LHCN-M2 (cell line): ENCODE results near the gene ENAH. TPM values are rescaled to one million over a fixed set of nuclear protein-coding genes. Genes with fewer than 3 reads are reported as not detected.

ENCODE experiments used
- DNase-seq: peaks from one replicate; pipeline ENCODE4 v3.0.0-alpha.2; 2012; ENCODE audit warnings: low read depth
- total RNA-seq: library from RNA; depleted of rRNA; stranded (reverse); fragments of >200 nt; gene quantifications from 2 replicates; pipeline ENCODE4 v1.2.3, GENCODE V29; 2014

Gene ENAH
- total RNA-seq, 1 experiment from 2014 or later = 82.4 TPM

DNA sequence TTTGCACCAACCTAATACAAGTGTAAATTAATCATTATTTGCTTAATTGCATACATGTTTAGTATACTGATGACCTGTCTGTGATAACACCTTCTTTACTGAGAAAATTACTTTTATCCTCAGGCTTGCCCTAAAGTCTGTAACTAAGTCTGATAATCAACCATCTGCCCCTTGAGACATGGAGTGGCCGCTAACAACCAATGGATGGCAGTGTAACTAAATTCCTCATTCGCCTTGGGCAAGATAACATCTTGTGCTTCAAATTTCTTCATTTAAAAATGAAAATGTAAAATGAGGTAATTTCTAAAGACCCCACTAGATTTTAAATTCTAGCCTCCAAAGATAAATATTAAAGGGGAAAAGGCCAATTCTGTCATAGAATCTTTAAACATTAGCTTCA is 85.1 kb downstream of the ENAH start:
- peak; percentile 42 for DNase-seq

DNA sequence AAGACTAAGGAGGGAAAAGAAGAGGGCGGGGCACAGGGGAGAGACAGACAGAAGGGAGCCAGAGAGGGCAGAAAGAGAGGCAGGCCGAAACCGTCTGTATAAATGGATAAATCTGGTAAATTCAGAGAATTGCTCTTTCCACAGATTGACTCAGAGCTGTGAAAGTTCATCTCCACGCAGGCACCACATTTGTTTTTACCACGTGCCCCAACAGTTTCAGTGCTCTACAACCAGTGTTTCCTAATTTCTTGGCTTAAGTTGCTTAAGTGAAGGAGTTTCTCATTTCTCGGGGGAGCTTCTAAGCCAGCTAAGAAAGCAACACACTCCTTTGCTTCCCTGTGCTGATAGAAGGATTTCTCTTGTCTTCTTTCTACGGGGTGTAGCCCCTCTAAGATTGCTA is 87.1 kb downstream of the ENAH start:
- peak; percentile 57 for DNase-seq

DNA sequence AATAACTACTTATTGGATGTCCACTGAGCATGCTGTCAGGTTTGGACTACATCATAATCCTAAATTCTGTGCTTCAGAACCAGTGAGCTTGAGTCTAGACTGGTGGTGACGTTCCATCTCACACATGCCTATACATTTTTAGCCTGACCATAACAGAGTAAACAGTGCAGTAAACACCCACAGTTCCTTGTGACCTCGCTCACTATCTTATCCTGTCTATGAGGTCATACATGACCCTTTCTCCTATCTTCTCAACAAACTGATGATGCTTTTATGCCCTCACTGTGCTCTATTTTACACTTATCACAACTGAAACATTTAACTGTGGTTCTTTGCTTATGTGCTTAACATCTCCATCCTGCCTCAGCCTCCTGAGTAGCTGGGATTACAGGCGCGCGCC is 91.2 kb downstream of the ENAH start:
- DNase-seq = no peak

DNA sequence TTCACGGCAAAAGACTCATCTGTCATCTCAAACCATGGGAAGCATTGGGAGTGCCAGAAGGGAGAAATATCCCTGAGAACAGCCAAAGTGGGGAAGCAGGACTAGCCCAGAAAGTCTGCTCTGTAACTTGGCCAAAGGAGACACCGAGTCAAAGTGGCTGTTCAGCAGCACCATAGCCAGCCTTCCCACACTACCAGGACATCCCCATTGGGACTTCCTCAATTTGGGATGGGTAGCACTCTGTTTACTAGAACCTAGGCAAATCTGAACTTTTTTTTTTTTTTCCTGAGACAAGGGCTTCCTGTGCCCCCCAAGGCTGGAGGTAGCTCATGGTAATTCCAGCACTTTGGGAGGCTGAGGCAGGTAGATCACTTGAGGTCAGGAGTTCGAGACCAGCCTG is 93.0 kb downstream of the ENAH start:
- no peak for DNase-seq

DNA sequence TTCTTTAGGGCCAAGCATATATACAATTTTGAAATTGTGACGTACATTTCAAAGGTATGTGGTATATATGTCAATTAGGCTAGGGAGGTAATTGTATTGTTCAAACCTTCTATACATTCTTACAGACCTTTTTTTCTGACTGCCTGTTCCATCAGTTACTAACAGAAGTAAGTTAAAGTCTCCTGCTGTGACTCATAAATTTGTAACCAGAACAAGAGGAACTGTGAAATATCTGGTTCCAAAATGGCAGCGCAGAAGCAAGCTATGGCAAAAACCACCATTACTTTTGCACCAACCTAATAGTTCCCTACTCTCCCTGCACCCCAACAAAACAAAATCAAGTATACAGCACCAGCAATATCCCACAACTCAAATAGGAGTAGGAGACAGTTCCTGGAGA is 93.6 kb downstream of the ENAH start:
- DNase-seq = no peak

DNA sequence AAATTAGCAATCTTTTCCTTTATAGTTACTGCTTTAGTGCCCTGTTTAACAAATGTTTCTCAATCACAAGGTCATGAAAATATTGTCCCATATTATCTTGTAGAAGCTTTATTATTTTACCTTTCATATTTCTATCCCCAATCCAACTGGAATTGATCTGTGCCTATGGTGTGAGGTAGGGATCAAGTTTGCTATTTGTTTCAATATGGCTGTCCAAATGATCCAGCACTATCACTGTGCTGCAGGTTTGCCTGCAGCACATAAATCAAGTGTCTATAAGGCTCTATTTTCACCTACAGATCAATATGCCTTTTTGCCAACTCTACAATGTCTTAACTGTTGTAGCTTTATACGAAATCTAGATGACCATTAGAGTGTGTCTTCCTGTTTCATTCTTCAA is 96.2 kb downstream of the ENAH start:
- no peak for DNase-seq

DNA sequence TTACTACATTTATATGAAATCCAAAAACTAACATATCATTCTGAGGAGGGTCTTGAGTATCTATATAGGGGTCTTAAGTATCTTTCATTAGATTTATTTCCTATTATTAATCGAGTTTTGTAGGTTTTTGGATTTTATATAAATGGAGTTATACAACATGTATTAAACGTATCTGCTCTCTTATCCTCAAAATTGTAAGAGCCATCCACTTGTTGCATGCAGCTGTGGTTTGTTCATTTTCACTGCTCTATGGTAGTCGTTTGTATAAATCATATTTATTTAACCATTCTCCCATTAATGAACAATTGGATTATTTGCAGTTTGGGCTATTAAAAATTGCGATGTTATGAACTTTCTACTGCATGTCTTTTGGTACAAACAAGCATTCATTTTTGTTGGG is 97.1 kb downstream of the ENAH start:
- DNase-seq = no peak

DNA sequence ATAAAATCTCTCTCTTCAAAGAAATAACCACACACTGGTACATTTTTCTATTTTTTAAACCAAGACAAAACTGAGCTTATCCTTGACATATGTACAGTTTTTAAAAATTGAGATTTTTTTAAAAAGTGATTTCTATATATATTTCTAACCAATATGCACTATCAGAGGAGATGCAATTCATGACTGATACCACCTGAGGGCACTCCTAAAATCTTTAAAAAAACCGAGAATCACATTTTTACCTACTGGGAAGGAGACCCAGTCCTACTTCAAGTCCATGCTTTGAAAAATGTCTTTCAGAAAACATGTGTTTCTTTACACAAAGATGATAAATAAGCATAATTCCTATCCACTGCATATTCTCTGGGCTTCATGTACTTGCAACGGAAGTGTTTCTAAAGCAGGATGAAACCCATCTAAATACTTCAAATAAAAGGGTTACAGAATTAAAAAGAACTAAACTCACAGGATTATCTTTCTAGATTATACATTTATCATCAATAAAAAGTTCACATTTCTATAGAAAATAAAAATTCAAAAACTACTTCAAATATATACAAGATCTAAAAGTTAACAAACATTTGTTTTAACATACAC is 98.6 kb downstream of the ENAH start:
- peak; percentile 33 for DNase-seq

DNA sequence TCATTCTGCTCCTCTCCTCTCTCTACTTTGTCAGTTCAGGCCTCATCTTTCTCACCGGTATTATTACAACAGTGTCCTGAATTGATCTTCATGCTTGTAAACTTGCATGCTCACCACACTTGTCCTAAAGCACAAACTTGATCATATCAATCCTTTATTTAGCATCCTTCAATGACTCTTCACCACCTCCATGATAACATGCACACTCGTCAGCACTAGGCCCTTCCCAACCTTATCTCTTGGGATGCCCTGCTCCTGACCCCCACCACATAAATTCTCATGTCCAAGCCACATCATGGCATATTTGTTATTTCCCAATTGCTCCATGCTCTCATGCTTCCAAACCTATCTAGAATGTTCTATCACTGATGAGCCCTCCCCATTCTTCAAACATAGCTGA is 103.1 kb downstream of the ENAH start:
- no peak for DNase-seq

DNA sequence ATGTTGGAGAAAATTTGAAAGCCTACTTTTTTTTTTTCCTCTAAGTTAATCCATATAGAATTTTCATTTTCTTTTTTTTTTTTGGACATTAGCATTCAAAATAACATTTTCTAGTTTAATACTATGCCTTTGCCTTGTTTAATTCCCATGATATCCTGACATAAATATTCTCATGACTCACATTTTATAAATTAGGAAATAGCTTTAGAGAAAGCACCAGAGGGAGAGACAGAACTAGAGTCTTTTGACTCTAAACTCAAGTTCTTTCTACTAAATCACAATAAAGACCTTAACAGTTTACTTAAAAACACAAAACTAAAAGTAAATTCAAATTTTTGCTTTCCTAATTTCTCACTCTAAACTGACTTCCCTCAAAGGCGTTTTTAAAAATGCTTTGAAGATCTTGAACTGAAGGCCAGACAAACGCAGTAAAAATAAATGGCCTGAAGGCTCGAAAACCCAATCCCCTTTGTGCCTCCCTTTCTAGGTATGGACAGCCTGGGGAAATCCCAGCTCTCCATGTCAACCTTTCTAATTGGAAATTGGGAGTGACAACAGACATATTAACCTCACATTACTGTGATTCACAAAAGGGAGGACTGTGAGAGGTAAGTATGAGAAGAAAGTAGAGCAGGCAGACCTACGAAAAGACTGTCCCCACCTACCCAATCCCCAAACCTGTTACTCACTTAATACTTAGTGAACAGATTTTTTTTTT is 104.6 kb downstream of the ENAH start:
- no peak for DNase-seq

DNA sequence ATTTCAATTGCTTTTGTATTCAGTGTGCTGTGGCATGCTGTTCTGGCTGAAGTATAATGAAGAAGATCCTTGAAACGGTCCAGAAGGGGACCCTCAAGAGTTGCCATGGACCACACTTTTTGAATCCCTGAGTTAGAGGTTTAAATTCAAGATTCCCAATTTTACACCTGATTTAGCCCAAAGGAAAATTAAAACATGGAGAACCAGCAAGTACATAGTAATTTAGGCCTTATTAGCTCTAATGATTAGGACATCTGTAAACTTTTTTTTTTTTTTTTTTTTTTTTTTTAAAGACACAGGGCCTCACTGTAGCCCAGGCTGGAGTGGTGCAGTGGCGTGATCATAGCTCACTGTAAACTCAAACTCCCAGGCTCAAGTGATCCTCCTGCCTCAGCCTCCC is 107.3 kb downstream of the ENAH start:
- no peak for DNase-seq

DNA sequence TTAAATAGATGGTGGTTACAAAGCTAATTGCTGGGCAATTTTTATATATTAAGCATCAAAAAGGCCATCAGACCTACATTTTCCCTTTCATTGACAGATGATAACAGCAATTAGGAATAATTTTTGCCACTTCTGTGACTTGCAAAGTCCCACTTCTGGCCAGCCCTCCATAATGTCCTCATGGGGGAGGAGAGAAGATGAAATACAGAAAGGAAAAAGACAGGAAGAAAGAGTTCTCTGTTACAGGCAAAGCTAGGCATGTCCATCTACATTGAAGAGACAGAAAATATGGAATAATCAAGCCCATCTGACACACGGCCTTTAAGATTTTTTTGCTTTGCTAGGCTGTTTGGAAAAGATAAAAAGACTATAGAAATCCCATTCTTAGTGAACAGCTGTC is 108.0 kb downstream of the ENAH start:
- DNase-seq = no peak

DNA sequence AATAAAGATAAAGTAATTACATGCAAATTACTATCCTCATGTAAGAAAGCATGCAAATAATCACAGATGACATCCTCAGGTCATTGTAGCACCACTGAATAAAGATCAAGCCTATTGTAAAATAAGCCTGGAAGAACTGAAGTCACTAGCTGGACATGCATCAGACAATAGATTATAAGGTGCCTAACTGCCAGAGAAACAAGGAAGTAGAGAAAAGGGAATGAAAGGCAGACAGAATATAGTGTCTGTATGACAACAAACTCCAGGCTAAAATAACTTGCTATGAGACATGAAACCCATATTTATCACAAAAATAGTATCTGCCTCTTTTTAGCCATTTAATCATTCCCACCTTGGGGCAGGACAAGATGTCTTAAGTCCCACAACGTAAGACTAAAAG is 108.7 kb downstream of the ENAH start:
- DNase-seq = no peak

DNA sequence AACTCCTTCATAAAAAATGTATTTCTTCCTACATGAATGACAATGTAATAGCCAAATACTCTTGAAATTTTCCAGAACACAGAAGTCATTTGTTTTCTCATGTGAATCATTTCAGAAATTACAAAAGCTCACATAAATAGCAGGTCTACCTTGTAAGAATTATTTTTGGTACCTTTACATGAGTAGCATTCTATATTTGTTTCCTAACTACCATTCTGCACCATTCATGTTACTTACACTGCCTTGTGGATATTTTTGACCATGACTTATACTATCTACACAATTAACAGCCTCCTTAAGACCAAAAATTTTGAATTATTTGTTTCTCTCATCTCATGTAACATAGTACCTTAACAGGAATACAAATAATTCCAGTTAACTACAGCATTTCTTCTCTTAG is 109.6 kb downstream of the ENAH start:
- DNase-seq = no peak

DNA sequence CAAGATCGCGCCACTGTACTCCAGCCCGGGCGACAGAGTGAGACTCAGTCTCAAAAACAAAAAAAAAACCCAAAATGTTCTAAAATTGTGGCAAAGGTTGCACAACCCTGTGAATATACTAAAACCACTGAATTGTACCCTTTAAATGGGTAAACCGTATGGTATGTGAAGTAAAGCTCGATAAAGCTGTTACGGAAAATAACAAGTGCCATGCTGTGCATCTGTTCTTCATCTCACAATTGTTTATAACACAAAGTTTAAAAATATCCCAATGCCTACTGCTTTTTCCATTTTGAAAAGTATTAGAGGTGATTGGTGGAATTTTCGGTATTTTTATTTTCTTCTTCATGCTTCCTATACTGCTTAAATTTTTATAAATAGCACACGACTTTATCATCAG is 111.5 kb downstream of the ENAH start:
- DNase-seq = no peak

DNA sequence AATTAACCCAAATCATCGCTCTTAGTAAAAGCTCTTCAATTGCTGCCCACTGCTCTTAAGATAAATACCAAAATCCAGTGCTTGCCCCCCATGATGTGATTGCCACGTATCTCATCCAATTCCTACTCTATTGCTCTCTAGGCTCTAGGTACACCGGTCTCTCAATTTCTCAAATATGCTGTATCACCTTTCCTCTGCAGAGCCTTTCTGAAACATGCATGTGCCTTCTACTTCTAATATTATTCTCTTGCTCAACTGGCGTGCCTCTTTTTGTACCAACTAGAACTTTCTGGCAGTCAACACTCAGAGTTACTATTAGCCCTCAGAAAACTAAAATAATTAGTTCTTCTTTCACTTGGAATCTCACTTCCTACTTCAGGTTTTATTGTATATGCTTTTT is 113.3 kb downstream of the ENAH start:
- DNase-seq = no peak

DNA sequence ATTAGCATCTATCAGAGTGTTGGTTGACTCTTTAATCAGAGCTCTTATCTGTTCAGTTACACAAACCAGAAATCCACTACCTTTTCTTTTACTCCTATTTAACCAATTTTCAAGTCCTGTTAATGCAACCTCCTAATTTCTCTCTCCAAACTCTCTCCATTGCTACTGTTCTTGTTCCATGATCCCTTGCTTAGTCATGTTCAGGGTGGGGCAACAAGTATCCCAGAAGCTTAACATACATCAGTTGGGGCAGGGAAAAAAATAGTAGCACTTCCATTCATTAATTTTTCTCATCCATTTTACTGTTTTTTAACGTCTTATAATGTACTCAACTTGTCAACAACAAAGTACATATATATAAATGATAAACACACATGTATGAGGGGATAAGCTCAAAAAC is 113.9 kb downstream of the ENAH start:
- peak; percentile 29 for DNase-seq

DNA sequence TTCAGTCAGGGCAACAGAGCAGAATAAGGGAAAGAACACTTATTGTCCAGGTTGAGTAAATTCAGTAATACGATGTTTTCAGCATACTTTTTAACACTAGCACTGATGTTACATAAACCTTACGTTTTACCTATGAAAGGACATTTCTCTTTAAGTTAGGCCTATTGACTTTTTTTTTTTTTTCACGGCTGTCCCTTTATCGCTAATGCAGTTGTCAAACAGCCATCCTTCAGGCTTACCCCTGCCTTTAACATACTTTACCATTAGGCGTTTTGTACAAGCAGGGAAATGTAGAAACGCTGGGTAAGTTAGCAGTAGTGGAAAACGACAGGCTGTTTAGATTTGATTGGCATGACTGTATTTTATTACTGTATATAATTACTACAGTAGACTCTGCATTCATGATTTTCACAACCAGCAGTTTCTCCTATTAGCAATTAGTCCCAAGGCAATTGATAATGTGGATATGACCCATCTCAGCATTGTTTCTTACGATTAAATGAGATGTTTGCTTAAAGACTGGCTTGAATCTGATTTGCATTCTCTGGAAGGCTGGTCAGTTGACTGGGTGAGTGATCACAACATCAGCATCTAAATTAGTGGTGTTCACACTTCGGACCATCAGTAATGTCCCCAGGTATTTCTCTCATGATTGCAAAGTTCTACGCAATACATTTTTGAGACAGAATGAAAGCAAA is 115.2 kb downstream of the ENAH start:
- DNase-seq = no peak

DNA sequence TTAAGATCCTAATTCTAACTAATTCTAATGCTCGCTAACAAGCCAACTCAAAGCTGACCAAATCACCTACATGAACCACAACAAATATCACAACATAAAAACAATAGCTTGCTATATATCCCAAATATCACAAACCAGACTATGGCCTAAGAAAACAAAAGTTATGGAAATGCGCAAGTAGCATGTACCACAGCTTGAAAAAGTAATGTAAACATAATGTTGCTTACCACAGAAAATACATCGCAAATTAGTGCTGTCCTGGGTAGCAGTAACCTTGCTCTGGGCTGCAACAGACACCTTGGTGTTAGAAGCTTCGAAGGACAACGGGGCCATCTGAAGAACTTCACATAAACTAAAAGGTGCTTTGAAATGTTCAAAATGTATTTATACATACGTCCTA is 117.6 kb downstream of the ENAH start:
- DNase-seq = no peak

DNA sequence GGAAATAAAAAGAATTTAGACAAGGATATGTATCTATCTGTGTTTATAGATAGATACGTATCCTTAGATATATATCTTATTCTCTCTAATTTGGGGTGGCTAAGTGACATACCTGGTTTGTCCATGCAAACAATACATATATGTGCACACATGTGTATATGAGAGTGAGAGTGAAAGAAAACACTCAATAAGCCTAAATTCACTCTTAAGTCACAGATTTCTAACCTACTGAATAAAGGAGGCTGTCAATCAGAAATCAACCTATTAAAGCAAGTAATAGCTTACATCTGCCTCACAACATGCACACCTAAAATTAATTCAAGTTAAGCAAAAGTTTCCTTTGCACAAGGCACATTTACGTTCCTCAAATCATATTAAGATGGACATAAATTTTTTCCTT is 118.2 kb downstream of the ENAH start:
- DNase-seq = no peak

DNA sequence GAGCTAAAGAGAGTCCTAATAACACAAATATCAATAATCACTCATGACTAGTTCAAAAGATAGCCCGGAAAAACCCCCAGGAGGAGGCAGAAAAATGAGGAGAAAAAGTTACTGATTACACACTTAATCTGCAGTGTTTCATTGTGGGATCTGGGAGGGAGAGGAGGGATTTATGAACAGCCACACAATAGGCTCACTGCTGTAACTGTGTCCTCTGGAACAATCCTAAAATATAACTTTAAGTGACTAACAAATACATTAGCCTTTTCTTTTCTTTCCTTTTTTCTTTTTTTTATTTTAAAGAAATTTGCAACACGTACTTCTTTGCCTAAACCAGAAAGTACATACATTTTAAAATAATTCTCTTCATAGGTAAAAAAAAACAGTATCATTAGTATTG is 118.8 kb downstream of the ENAH start:
- DNase-seq = no peak

DNA sequence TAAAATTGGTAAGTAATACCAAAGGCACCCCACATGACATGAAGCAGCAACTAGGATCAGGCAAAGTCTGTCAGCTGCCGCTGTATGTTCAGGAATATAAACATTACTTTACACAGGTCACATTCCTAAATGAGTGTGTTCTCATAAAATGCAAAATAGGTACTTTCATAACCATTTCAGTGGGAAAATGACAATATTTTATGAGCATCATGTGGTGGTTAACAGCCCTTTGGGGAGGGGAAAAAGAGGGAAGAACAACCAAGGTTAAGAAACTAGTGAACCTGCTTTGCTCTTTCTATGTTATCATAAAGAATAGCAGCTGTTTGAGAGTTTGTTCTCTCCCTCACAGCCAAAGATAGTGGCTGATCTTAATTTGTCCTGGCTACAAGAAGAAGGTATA is 119.7 kb downstream of the ENAH start:
- DNase-seq = peak; percentile 55

DNA sequence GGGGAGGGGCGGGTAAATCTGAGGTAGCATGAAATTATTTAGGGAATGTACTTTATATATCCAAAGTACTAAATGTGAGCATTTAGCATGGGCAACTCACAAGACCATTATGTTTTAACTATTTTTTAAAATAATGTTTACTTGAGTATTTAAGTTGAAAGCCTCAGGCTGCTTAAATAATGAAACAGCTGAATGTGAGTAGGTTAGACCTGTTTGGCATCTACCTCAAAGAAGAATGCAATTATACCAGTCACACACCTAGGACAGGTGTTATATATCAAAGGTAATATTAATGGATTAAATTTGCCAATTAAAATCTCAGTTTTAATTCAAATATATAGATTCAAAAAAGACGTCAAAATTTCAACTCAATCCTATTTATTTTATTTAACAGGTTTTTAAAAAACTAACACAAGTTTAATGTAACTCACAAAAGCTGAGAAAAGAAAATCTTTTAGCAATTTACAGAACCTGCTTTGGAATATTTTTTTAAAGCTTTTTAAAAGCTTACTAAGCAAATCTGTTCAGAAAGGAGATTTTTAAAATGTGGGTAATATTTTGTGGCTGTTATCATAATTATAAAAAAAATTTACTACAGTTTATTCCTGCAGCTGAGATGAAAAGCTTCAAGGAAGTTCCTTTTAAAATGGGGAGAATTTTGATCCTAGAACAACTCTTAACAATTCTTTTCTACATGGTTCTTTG is 120.5 kb downstream of the ENAH start:
- no peak for DNase-seq
